H9 (cell line): ENCODE data around the gene FBLN1. TPM values are rescaled to one million over a fixed set of nuclear protein-coding genes. Genes with fewer than 3 reads are reported as not detected.
"Not testable (repeated sequence)": the region's sequence is repeated elsewhere in the genome, so short reads cannot be mapped to it uniquely, and the experiment has no call there.

Experiments
- DNase-seq: peaks from one replicate; pipeline ENCODE4 v3.0.0-alpha.2; 2017
- H2AFZ ChIP-seq: one replicate; pipeline ENCODE4 v1.6.1; 2013; ENCODE audit warnings: mild to moderate bottlenecking, low read length, control low read depth, moderate library complexity
- H2AK5ac ChIP-seq: 2 replicates; pipeline ENCODE4 v1.6.1; 2013; ENCODE audit warnings: low read length, control low read depth, mixed read lengths; ENCODE audit not compliant: insufficient read length
- H2BK120ac ChIP-seq: one replicate; pipeline ENCODE4 v1.6.1; 2013; ENCODE audit warnings: low read depth, mild to moderate bottlenecking, low read length, control low read depth, inconsistent platforms; ENCODE audit not compliant: poor library complexity, severe bottlenecking
- H2BK12ac ChIP-seq: 2 replicates; pipeline ENCODE4 v1.6.1; 2013; ENCODE audit warnings: low read length, control low read depth, mixed read lengths, low read depth; ENCODE audit not compliant: insufficient read length
- H2BK15ac ChIP-seq: 2 replicates; pipeline ENCODE4 v1.6.1; 2013; ENCODE audit warnings: low read depth, low read length, control low read depth
- H2BK20ac ChIP-seq: one replicate; pipeline ENCODE4 v1.6.1; 2013; ENCODE audit warnings: low read depth, mild to moderate bottlenecking, low read length, control low read depth, inconsistent platforms; ENCODE audit not compliant: poor library complexity, severe bottlenecking
- H2BK5ac ChIP-seq: 2 replicates; pipeline ENCODE4 v1.6.1; 2013; ENCODE audit warnings: low read length, control low read depth, mixed read lengths; ENCODE audit not compliant: insufficient read length
- H3K14ac ChIP-seq: 2 replicates; pipeline ENCODE4 v1.6.1; 2013; ENCODE audit warnings: low read length, control low read depth; ENCODE audit not compliant: insufficient read depth
- H3K18ac ChIP-seq: 2 replicates; pipeline ENCODE4 v1.6.1; 2013; ENCODE audit warnings: low read depth, mild to moderate bottlenecking, mixed read lengths, low read length, control low read depth; ENCODE audit not compliant: insufficient read length
- H3K23ac ChIP-seq: 2 replicates; pipeline ENCODE4 v1.6.1; 2013; ENCODE audit warnings: low read length, control low read depth, mixed read lengths, low read depth; ENCODE audit not compliant: insufficient read length
- H3K23me2 ChIP-seq: 2 replicates; pipeline ENCODE4 v1.6.1; 2013; ENCODE audit warnings: low read depth, mild to moderate bottlenecking, mixed read lengths, low read length, control low read depth; ENCODE audit not compliant: insufficient read length, poor library complexity, severe bottlenecking
- H3K27ac ChIP-seq: 2 replicates; pipeline ENCODE4 v1.5.1; 2013; ENCODE audit warnings: low read length, control low read depth, mixed read lengths, low read depth; ENCODE audit not compliant: insufficient read length
- H3K27me3 ChIP-seq: 2 replicates; pipeline ENCODE4 v1.6.1; 2013; ENCODE audit warnings: low read length, control low read depth, inconsistent platforms; ENCODE audit not compliant: insufficient read depth
- H3K4ac ChIP-seq: 2 replicates; pipeline ENCODE4 v1.6.1; 2013; ENCODE audit warnings: low read depth, mild to moderate bottlenecking, control low read depth, inconsistent platforms, low read length, moderate library complexity
- H3K4me1 ChIP-seq: 2 replicates; pipeline ENCODE4 v1.6.1; 2013; ENCODE audit warnings: low read length, control low read depth, inconsistent platforms; ENCODE audit not compliant: insufficient read depth
- H3K4me2 ChIP-seq: 2 replicates; pipeline ENCODE4 v1.6.1; 2013; ENCODE audit warnings: low read length, control low read depth, mixed read lengths; ENCODE audit not compliant: insufficient read length, insufficient read depth
- H3K56ac ChIP-seq: 2 replicates; pipeline ENCODE4 v1.6.1; 2013; ENCODE audit warnings: low read depth, mild to moderate bottlenecking, mixed read lengths, low read length, control low read depth; ENCODE audit not compliant: insufficient read length
- H3K79me1 ChIP-seq: 2 replicates; pipeline ENCODE4 v1.6.1; 2013; ENCODE audit warnings: low read depth, mild to moderate bottlenecking, moderate library complexity, low read length, control low read depth, inconsistent platforms; ENCODE audit not compliant: insufficient read depth, poor library complexity, severe bottlenecking
- H3K79me2 ChIP-seq: 2 replicates; pipeline ENCODE4 v1.6.1; 2013; ENCODE audit warnings: low read length, control low read depth, inconsistent platforms; ENCODE audit not compliant: insufficient read depth
- H3K9ac ChIP-seq: 2 replicates; pipeline ENCODE4 v1.6.1; 2013; ENCODE audit warnings: low read length, control low read depth, mixed read lengths; ENCODE audit not compliant: insufficient read length; ENCODE audit errors: extremely low read depth
- H3K9me3 ChIP-seq: one replicate; pipeline ENCODE4 v1.6.1; 2013; ENCODE audit warnings: low read depth, low read length, inconsistent platforms; ENCODE audit not compliant: control insufficient read depth
- H3T11ph ChIP-seq: one replicate; pipeline ENCODE4 v1.6.1; 2013; ENCODE audit warnings: mild to moderate bottlenecking, low read length, control low read depth, inconsistent platforms
- H4K20me1 ChIP-seq: one replicate; pipeline ENCODE4 v1.6.1; 2013; ENCODE audit not compliant: control insufficient read depth, insufficient read length, insufficient read depth
- H4K5ac ChIP-seq: 2 replicates; pipeline ENCODE4 v1.6.1; 2013; ENCODE audit warnings: low read depth, mild to moderate bottlenecking, mixed read lengths, low read length, control low read depth; ENCODE audit not compliant: insufficient read length
- H4K8ac ChIP-seq: replicated peaks from 2 replicates; pipeline ENCODE4 v1.6.1; 2013; ENCODE audit warnings: low read length, control low read depth, mixed read lengths, low read depth; ENCODE audit not compliant: insufficient read length
- H4K91ac ChIP-seq: 2 replicates; pipeline ENCODE4 v1.6.1; 2013; ENCODE audit warnings: low read depth, mild to moderate bottlenecking, moderate library complexity, mixed read lengths, low read length, control low read depth; ENCODE audit not compliant: insufficient read length
- H3K27ac Mint-ChIP-seq, 3 experiments: 2 replicates in 2 of 3; 3 replicates in 1 of 3; pipeline ENCODE4 v1.8.0; 2020 to 2021; ENCODE audit warnings: mixed read lengths in 3 of 3, mild to moderate bottlenecking in 1 of 3, moderate library complexity in 1 of 3
- H3K27me3 Mint-ChIP-seq: 2 replicates; pipeline ENCODE4 v1.8.0; 2021; ENCODE audit warnings: low read depth, mild to moderate bottlenecking, moderate library complexity, mixed read lengths
- H3K36me3 Mint-ChIP-seq, 3 experiments: 2 replicates in 2 of 3; 3 replicates in 1 of 3; pipeline ENCODE4 v1.8.0; 2020 to 2021; ENCODE audit warnings: low read depth in 3 of 3, mixed read lengths in 3 of 3; ENCODE audit not compliant: insufficient read depth in 1 of 3
- H3K4me1 Mint-ChIP-seq, 2 experiments: 2 replicates each; pipeline ENCODE4 v1.8.0; 2020; ENCODE audit warnings: mixed read lengths in 2 of 2
- H3K4me3 Mint-ChIP-seq, 2 experiments: 2 replicates in 1 of 2; 3 replicates in 1 of 2; pipeline ENCODE4 v1.8.0; 2020 to 2021; ENCODE audit warnings: mild to moderate bottlenecking in 2 of 2, mixed read lengths in 2 of 2, moderate library complexity in 1 of 2
- H3K9me3 Mint-ChIP-seq, 2 experiments: 2 replicates in 1 of 2; 3 replicates in 1 of 2; pipeline ENCODE4 v1.8.0; 2020; ENCODE audit warnings: mild to moderate bottlenecking in 2 of 2, mixed read lengths in 2 of 2, moderate library complexity in 1 of 2
- WGBS: extraction: QIAGEN DNeasy Blood & Tissue Kit; methylation state at CpG from one replicate; pipeline ENCODE4 v1.1.7; 2013; ENCODE audit warnings: missing lambda C conversion rate, low lambda C conversion rate, mixed read lengths; ENCODE audit not compliant: insufficient read length; ENCODE audit errors: extremely low coverage; 5-methylcytosine and 5-hydroxymethylcytosine counted together
- total RNA-seq: library from RNA; stranded (reverse); gene quantifications from 2 replicates; pipeline ENCODE4 v1.2.1, GENCODE V29; 2021

Gene FBLN1
- total RNA-seq, 1 experiment from 2014 or later = 140 TPM

- not testable (repeated sequence) for H4K91ac ChIP-seq
Observed at GRCh38 chr22:45495616-45496015, 7.1 kb upstream of the FBLN1 start.

More at GRCh38 chr22:45495616-45496015, 7.1 kb upstream of the FBLN1 start:
- H3K4me3 Mint-ChIP-seq, H4K8ac ChIP-seq, H3K9ac ChIP-seq, H3K23ac ChIP-seq, H2BK120ac ChIP-seq, H3K14ac ChIP-seq, H2AK5ac ChIP-seq, H2BK5ac ChIP-seq, H3K9me3 ChIP-seq, H4K5ac ChIP-seq, H4K20me1 ChIP-seq, H3K23me2 ChIP-seq, H3K79me1 ChIP-seq, DNase-seq, H3T11ph ChIP-seq, H3K18ac ChIP-seq, H2AFZ ChIP-seq, H3K4me1 ChIP-seq, H3K79me2 ChIP-seq, H3K27ac Mint-ChIP-seq, H3K4me2 ChIP-seq, H2BK15ac ChIP-seq, H3K27ac ChIP-seq, H3K27me3 ChIP-seq, H2BK12ac ChIP-seq, H2BK20ac ChIP-seq, H3K4ac ChIP-seq, H3K56ac ChIP-seq: not testable (repeated sequence)
- peaks cover 17% of the 10 kb centered on the region for H3K27me3 Mint-ChIP-seq
- H3K4me1 Mint-ChIP-seq = peaks cover 19 to 24% of the 10 kb centered on the region in 2 experiments
- H3K36me3 Mint-ChIP-seq = peaks cover under 1 to 11% (median 1%) of the 10 kb centered on the region in 3 experiments; a peak in 4 of 7 replicates
- peaks cover 8 to 11% of the 10 kb centered on the region in 2 experiments for H3K9me3 Mint-ChIP-seq
- WGBS = no CpG with 5 or more reads among the region's 13 CpGs
